CD4-positive, alpha-beta memory T cell (primary cell): ENCODE data around the gene GLT1D1. TPM values are rescaled to one million over a fixed set of nuclear protein-coding genes. Genes with fewer than 3 reads are reported as not detected.
A peak's percentile ranks its signal among the peaks of the same experiment; 100 is the strongest.

ENCODE experiments used
- CTCF ChIA-PET: fragments of 350-600 bp; sonication (Branson Sonifier 250); formaldehyde crosslinking; loops from one replicate; lab custom pipeline; 2021; ENCODE audit warnings: inconsistent platforms; ENCODE audit not compliant: partially characterized antibody; lab: Charles Lee
- POLR2A ChIA-PET: fragments of 350-600 bp; sonication (Branson Sonifier 250); formaldehyde crosslinking; loops from one replicate; lab custom pipeline; 2021; ENCODE audit not compliant: partially characterized antibody; lab: Charles Lee
- DNase-seq, 5 donors: peaks; one replicate each; pipeline versions ENCODE4 v3.0.0 to v3.0.0-alpha.2; 2020 to 2022; ENCODE audit warnings: mixed read lengths in 1 of 5
- H3K27ac ChIP-seq: one replicate; pipeline ENCODE4 v1.7.0; 2013; ENCODE audit warnings: low read depth, low read length
- H3K27me3 ChIP-seq: 2 replicates; pipeline ENCODE4 v1.7.0; 2013; ENCODE audit warnings: mild to moderate bottlenecking, low read length, moderate library complexity; ENCODE audit not compliant: insufficient read depth
- H3K36me3 ChIP-seq: 2 replicates; pipeline ENCODE4 v1.7.0; 2013; ENCODE audit warnings: mild to moderate bottlenecking, low read length, moderate library complexity; ENCODE audit not compliant: insufficient read depth
- H3K4me1 ChIP-seq: 2 replicates; pipeline ENCODE4 v1.7.0; 2013; ENCODE audit warnings: mild to moderate bottlenecking, low read length, moderate library complexity; ENCODE audit not compliant: insufficient read depth
- H3K4me3 ChIP-seq, 2 donors: one replicate each; pipeline ENCODE4 v1.7.0; 2013; ENCODE audit warnings: low read length in 2 of 2, mild to moderate bottlenecking in 1 of 2
- H3K9me3 ChIP-seq, 2 donors: one replicate each; pipeline ENCODE4 v1.7.0; 2013; ENCODE audit warnings: low read length in 2 of 2, control low read depth in 1 of 2; ENCODE audit not compliant: control insufficient read depth in 1 of 2
- H3K27ac Mint-ChIP-seq, 7 donors: one replicate each; pipeline ENCODE4 v1.8.0; 2020 to 2021; ENCODE audit warnings: mixed read lengths in 7 of 7, mild to moderate bottlenecking in 6 of 7, inconsistent platforms in 3 of 7, moderate library complexity in 3 of 7
- H3K27me3 Mint-ChIP-seq, 2 donors: one replicate each; pipeline ENCODE4 v1.8.0; 2020 to 2021; ENCODE audit warnings: mixed read lengths in 2 of 2
- H3K36me3 Mint-ChIP-seq, 2 donors: one replicate each; pipeline ENCODE4 v1.8.0; 2020 to 2021; ENCODE audit warnings: mixed read lengths in 2 of 2, inconsistent platforms in 1 of 2, mild to moderate bottlenecking in 1 of 2
- H3K4me1 Mint-ChIP-seq, 4 donors: one replicate each; pipeline ENCODE4 v1.8.0; 2020 to 2021; ENCODE audit warnings: mixed read lengths in 4 of 4, mild to moderate bottlenecking in 1 of 4
- H3K4me3 Mint-ChIP-seq, 8 donors: one replicate each; pipeline ENCODE4 v1.8.0; 2020 to 2021; ENCODE audit warnings: mixed read lengths in 8 of 8, mild to moderate bottlenecking in 7 of 8, moderate library complexity in 6 of 8, inconsistent platforms in 3 of 8
- H3K9me3 Mint-ChIP-seq, 8 donors: one replicate each; pipeline ENCODE4 v1.8.0; 2020 to 2021; ENCODE audit warnings: mixed read lengths in 8 of 8, mild to moderate bottlenecking in 5 of 8, inconsistent platforms in 3 of 8, moderate library complexity in 1 of 8
- intact Hi-C: fragments of 100-400 bp; cut with micrococcal nuclease; formaldehyde crosslinking; loops from one replicate; pipeline ENCODE4 v1.15.1; 2023
- polyA plus RNA-seq, 2 donors: library from polyadenylated mRNA; unstranded; fragments of 300-500 nt; fragmentation: Illumina TruSeq; gene quantifications; one replicate each; pipeline ENCODE4 v1.2.3, GENCODE V29; 2021
- total RNA-seq, 2 experiments: library from RNA; stranded (reverse); gene quantifications; one replicate each; pipeline ENCODE4 v1.2.3, GENCODE V29; 2021

GLT1D1 gene
- total and polyA plus RNA-seq, 4 experiments from 2014 or later: not detected

DNA sequence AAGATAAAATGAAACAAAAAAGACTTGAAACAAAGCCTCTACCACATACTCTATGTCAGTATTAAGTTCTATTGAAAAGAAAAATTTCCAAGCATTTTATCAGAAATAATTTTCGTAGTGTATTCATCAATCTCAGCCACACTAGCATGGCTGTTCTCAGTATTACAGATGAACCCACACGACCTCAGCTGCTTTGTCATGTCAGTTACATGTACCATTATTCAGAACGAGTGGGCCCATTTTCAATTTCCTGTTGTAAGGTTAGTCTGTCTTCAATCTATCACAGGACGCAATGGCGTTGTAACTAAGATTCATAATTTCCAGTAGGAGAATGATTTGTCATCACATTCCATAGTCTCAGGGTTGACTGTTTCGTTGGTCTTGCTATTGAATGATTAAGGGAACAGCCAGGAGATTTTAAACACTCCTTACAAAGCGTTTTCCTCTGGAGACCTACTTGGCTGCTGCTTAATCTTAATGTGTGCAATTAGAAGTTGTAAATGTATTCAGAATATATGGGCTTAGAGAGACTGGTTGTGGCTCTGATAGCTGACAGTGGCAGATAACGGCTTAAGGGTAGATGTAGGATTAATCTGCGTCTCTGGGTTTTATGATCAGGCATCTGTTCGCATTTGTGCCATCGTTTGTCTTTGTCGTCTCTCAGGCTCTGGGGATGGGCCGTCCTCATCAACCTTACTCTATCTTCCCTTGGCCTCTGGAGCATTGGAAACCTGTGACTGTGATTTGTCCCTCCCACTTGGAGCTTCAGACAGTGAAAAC is 65.4 kb downstream of the GLT1D1 start:
- no peaks in the 10 kb centered on the region for H3K4me1 ChIP-seq
- H3K4me3 ChIP-seq: no peak overlapping the region
- ChIA-PET POLR2A (no interaction called here), CTCF (no interaction called here)
- Mint-ChIP-seq H3K36me3 (no peaks in the 10 kb centered on the region), H3K27me3 (peaks cover 0 to 2% of the 10 kb centered on the region in 2 donors), H3K9me3 (peaks cover 0 to 8% (median 0%) of the 10 kb centered on the region in 8 donors), H3K4me1 (no peaks in the 10 kb centered on the region), H3K27ac (no peak overlapping the region), H3K4me3 (no peak overlapping the region)
- no peak for DNase-seq
- no peaks in the 10 kb centered on the region for H3K36me3 ChIP-seq
- no peak overlapping the region for H3K27ac ChIP-seq
- H3K27me3 ChIP-seq: no peaks in the 10 kb centered on the region
- H3K9me3 ChIP-seq: no peaks in the 10 kb centered on the region
- intact Hi-C loops: no loop called here

DNA sequence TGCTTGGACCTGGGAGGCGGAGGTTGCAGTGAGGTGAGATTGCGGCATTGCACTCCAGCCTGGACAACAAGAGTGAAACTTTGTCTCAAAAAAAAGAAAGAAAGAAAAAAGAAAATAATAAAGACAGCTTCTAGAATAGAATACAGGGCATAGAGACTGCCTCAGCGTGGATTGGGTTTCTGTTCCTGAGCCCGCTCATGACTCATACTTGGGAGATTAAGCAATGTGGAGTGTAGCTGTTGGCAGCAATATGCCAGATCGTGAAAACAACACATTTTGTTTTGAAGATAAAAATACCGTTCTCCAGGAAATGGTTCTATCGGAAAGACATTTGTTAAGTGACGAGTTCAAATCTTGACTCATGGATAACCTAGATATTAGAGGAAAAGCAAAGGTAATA is 67.2 kb downstream of the GLT1D1 start:
- intact Hi-C loops: no loop called here
- ChIA-PET POLR2A (no interaction called here), CTCF (no interaction called here)
- Histone ChIP-seq H3K36me3 (no peaks in the 10 kb centered on the region), H3K27me3 (no peaks in the 10 kb centered on the region), H3K4me3 (no peak overlapping the region), H3K4me1 (no peaks in the 10 kb centered on the region), H3K9me3 (no peaks in the 10 kb centered on the region), H3K27ac (no peak overlapping the region)
- Mint-ChIP-seq H3K27ac (no peak overlapping the region), H3K27me3 (peaks cover 0 to 6% of the 10 kb centered on the region in 2 donors), H3K36me3 (no peaks in the 10 kb centered on the region), H3K9me3 (peaks cover 0 to 10% (median 0%) of the 10 kb centered on the region in 8 donors), H3K4me1 (no peaks in the 10 kb centered on the region), H3K4me3 (no peak overlapping the region)
- DNase-seq: no peak

DNA sequence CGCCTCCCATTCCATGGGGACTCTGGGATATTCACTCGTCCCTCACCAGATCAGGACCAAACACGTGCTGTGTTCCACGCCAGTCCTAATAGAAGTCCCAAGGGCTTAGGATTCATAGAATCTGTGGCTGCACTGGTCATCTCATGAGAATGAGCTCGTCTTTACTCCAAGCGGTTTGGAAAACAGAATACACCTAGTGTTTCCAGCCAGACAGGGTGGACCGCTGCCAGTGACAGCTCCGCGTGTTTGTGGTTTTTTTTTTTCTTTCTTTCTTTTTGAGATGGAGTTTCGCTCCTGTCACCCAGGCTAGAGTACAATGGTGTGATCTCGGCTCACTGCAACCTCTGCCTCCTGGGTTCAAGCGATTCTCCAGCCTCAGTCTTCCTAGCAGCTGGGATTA is 75.1 kb downstream of the GLT1D1 start:
- H3K36me3 Mint-ChIP-seq: no peaks in the 10 kb centered on the region
- H3K9me3 Mint-ChIP-seq: peaks cover 0 to 4% (median 0%) of the 10 kb centered on the region in 8 donors
- ChIA-PET CTCF (no interaction called here), POLR2A (no interaction called here)
- no peaks in the 10 kb centered on the region for H3K36me3 ChIP-seq
- H3K9me3 ChIP-seq: no peaks in the 10 kb centered on the region
- no peak overlapping the region for H3K4me3 ChIP-seq
- no peaks in the 10 kb centered on the region for H3K27me3 ChIP-seq
- peaks cover 0 to 4% of the 10 kb centered on the region in 2 donors for H3K27me3 Mint-ChIP-seq
- intact Hi-C loops: no loop called here
- no peak overlapping the region for H3K27ac ChIP-seq
- H3K4me1 ChIP-seq: no peaks in the 10 kb centered on the region
- no peak overlapping the region for H3K27ac Mint-ChIP-seq
- no peak overlapping the region for H3K4me3 Mint-ChIP-seq
- DNase-seq: no peak
- H3K4me1 Mint-ChIP-seq: no peaks in the 10 kb centered on the region

DNA sequence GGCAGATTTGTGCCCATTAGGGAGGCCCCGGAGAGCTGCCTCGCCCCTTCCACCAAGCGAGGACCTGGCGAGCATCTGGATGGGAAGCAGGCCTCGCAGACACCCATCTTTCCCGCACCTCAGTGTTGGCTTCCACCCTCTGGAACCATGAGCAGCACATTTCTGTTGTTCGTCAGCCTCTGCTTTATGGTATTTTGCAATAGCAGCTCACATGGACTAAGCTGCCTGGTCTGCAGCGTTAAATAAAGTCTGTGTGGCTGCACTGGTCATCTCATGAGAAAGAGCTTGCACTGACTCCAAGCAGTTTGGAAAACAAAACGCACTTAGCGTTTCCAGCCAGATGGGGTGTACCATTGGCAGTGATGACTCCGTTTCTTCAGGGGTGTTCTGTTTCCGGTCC is 75.8 kb downstream of the GLT1D1 start:
- peaks cover 0 to 4% of the 10 kb centered on the region in 2 donors for H3K27me3 Mint-ChIP-seq
- Histone ChIP-seq H3K36me3 (no peaks in the 10 kb centered on the region), H3K4me3 (no peak overlapping the region), H3K4me1 (no peaks in the 10 kb centered on the region), H3K27me3 (no peaks in the 10 kb centered on the region), H3K9me3 (no peaks in the 10 kb centered on the region), H3K27ac (no peak overlapping the region)
- intact Hi-C loops: no loop called here
- no peak overlapping the region for H3K4me3 Mint-ChIP-seq
- H3K4me1 Mint-ChIP-seq: peaks cover 0 to 2% (median 0%) of the 10 kb centered on the region in 4 donors
- no peaks in the 10 kb centered on the region for H3K36me3 Mint-ChIP-seq
- POLR2A ChIA-PET: no interaction called here
- peaks cover 0 to 4% (median 0%) of the 10 kb centered on the region in 8 donors for H3K9me3 Mint-ChIP-seq
- no peak for DNase-seq
- H3K27ac Mint-ChIP-seq: no peak overlapping the region
- CTCF ChIA-PET: no interaction called here

DNA sequence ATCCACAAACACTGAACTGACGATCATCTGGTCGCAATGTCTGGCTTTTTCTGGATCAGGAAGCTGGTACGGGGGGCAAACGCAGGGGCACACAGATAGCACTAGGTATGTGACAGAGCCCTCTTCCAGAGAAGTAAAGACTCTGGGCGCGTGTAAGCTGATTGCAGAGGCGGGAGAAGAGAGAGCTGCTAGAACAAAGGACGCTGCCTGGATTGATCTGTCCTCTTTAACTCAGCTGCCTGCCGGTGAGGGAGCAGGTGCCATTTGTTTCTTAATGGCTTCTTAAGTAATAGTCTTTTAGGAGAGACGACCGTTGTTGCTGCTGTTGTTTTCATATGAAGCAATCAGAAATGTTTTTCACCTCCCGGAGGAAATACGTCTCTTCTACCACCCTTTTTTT is 77.3 kb downstream of the GLT1D1 start:
- intact Hi-C loops: no loop called here
- CTCF ChIA-PET: no interaction called here
- no peak overlapping the region for H3K27ac Mint-ChIP-seq

DNA sequence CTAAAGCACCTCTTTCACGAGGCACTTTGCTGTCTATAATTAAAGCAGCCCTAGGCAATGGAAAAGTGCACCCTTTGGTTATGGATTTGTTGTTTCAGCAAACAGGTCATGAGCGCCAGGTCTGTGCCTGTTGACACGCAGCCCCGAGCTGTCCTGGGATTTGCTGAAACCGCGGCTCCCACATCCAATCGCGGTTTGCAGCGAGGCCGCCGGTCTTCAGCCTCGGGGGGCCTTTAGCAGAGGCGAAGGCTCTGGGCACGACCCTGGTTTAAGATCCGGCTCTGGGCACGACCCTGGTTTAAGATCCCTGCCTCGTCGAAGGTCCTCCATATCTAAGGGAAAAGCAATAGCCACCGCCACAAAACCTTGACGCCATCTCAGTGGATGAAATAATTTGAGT is 79.2 kb downstream of the GLT1D1 start:
- Histone ChIP-seq H3K4me3 (no peak overlapping the region), H3K9me3 (no peaks in the 10 kb centered on the region), H3K4me1 (no peaks in the 10 kb centered on the region), H3K27me3 (no peaks in the 10 kb centered on the region), H3K36me3 (no peaks in the 10 kb centered on the region), H3K27ac (no peak overlapping the region)
- no peak for DNase-seq
- Mint-ChIP-seq H3K27ac (no peak overlapping the region), H3K9me3 (peaks cover 0 to 4% (median 0%) of the 10 kb centered on the region in 8 donors), H3K27me3 (no peaks in the 10 kb centered on the region), H3K4me1 (peaks cover 0 to 2% (median 0%) of the 10 kb centered on the region in 4 donors), H3K4me3 (no peak overlapping the region), H3K36me3 (no peaks in the 10 kb centered on the region)
- ChIA-PET POLR2A (no interaction called here), CTCF (no interaction called here)
- intact Hi-C loops: no loop called here

More for the DNA sequence above, 77.3 kb downstream of the GLT1D1 start:
- Mint-ChIP-seq H3K4me3 (no peak overlapping the region), H3K27me3 (no peaks in the 10 kb centered on the region), H3K4me1 (peaks cover 0 to 2% (median 0%) of the 10 kb centered on the region in 4 donors), H3K9me3 (peaks cover 0 to 2% (median 0%) of the 10 kb centered on the region in 8 donors), H3K36me3 (no peaks in the 10 kb centered on the region)
- H3K4me1 ChIP-seq: no peaks in the 10 kb centered on the region
- no peaks in the 10 kb centered on the region for H3K36me3 ChIP-seq
- H3K4me3 ChIP-seq: no peak overlapping the region
- no peak overlapping the region for H3K27ac ChIP-seq
- H3K27me3 ChIP-seq: no peaks in the 10 kb centered on the region
- POLR2A ChIA-PET: no interaction called here
- H3K9me3 ChIP-seq: no peaks in the 10 kb centered on the region
- no peak for DNase-seq

DNA sequence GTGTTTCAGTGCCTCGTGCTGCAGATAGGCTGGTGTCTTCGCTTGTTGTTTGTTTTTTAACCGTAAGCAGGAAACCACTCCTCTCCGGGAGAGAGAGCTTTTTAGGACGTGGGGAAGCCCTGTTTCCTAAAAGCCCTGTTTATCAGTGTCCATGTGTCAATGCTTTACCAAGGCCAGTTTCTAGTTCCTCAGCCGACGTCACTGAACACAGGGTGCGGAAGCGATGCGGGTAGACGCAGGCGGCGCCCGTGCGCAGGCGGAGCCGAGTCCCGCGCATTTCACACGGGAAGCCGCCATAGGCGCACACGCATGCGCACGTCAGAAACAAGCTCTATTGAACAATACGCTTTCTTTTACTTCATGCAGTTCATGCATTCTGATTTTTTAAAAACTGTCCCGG is 79.8 kb downstream of the GLT1D1 start:
- peak in 1 of 5 donors; percentile 8 for DNase-seq
- Histone ChIP-seq H3K27me3 (no peaks in the 10 kb centered on the region), H3K27ac (no peak overlapping the region), H3K9me3 (no peaks in the 10 kb centered on the region), H3K36me3 (no peaks in the 10 kb centered on the region), H3K4me1 (no peaks in the 10 kb centered on the region), H3K4me3 (no peak overlapping the region)
- H3K4me1 Mint-ChIP-seq: peaks cover 0 to 2% (median 0%) of the 10 kb centered on the region in 4 donors
- H3K36me3 Mint-ChIP-seq: no peaks in the 10 kb centered on the region
- H3K9me3 Mint-ChIP-seq: peaks cover 0 to 5% (median 0%) of the 10 kb centered on the region in 8 donors
- intact Hi-C loops: no loop called here
- ChIA-PET CTCF (no interaction called here), POLR2A (no interaction called here)
- no peak overlapping the region for H3K27ac Mint-ChIP-seq
- no peaks in the 10 kb centered on the region for H3K27me3 Mint-ChIP-seq
- H3K4me3 Mint-ChIP-seq: no peak overlapping the region
